HEK293 (cell line): ENCODE results near the gene C22orf39.

Experiments
- ZBTB7A ChIP-seq: fragments of 450-650 bp; formaldehyde crosslinking; IDR thresholded peaks from 2 replicates; pipeline ENCODE4 v1.5.1; 2016; ENCODE audit warnings: low read depth, missing biosample characterization, missing genetic modification characterization
- ZNF302 ChIP-seq: fragments of 450-650 bp; formaldehyde crosslinking; IDR thresholded peaks from 2 replicates; pipeline ENCODE4 v1.5.1; 2016; ENCODE audit warnings: missing biosample characterization, missing genetic modification characterization, low read depth
- TF ChIP-seq, protein P1 (sequence below): fragments of 450-650 bp; formaldehyde crosslinking; IDR thresholded peaks from 2 replicates; pipeline ENCODE4 v1.5.1; 2016; ENCODE audit warnings: missing biosample characterization, missing genetic modification characterization
- TF ChIP-seq, protein P2 (sequence below): fragments of 450-650 bp; formaldehyde crosslinking; IDR thresholded peaks from 2 replicates; pipeline ENCODE4 v1.5.1; 2016; ENCODE audit warnings: missing biosample characterization, missing genetic modification characterization

DNA sequence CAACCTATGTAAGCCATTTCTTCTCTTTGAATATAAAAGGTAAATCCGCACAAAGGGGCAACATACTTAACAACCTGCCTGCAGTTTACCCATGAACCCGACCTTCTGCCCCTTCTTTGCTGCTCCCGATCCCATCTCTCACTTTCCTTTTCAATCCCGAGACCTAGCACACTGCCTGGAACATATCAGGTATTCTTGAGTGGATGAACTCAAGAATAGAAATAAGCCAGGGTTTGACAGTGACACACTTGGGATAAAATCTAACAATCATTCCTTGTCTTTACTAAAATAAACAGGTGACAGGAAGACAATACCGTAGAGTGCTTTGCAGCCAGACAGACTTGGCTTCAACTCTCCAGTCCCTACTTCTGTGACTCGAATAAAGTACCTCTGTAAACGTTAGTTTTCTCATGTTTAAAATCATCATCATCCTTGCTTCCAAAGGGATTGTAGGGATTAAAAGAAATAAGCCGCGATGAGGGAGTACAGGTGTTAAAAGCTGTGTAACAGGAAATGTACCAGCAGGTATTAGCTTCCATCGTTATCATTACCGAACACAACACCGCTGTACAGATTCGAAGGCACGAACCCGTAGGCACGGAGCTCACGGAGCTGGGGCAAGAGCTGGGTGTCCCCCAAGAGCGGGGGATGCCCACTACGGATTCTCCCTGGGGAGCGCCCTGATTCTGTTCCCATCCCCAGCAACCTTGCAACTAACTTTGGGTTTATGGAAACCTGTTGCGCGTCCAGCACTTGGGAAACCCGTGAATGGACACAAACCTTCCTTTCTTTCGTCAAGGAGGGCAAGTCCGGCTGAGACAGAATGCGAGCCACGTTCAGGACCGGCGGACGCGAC, 30.8 kb upstream of the C22orf39 start:
- TF ChIP-seq, protein P1, sequence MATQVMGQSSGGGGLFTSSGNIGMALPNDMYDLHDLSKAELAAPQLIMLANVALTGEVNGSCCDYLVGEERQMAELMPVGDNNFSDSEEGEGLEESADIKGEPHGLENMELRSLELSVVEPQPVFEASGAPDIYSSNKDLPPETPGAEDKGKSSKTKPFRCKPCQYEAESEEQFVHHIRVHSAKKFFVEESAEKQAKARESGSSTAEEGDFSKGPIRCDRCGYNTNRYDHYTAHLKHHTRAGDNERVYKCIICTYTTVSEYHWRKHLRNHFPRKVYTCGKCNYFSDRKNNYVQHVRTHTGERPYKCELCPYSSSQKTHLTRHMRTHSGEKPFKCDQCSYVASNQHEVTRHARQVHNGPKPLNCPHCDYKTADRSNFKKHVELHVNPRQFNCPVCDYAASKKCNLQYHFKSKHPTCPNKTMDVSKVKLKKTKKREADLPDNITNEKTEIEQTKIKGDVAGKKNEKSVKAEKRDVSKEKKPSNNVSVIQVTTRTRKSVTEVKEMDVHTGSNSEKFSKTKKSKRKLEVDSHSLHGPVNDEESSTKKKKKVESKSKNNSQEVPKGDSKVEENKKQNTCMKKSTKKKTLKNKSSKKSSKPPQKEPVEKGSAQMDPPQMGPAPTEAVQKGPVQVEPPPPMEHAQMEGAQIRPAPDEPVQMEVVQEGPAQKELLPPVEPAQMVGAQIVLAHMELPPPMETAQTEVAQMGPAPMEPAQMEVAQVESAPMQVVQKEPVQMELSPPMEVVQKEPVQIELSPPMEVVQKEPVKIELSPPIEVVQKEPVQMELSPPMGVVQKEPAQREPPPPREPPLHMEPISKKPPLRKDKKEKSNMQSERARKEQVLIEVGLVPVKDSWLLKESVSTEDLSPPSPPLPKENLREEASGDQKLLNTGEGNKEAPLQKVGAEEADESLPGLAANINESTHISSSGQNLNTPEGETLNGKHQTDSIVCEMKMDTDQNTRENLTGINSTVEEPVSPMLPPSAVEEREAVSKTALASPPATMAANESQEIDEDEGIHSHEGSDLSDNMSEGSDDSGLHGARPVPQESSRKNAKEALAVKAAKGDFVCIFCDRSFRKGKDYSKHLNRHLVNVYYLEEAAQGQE (tag by site-specific recombination): no peak
- TF ChIP-seq ZNF302 (tag by site-specific recombination) (no peak), ZBTB7A (no peak)
- TF ChIP-seq, protein P2, sequence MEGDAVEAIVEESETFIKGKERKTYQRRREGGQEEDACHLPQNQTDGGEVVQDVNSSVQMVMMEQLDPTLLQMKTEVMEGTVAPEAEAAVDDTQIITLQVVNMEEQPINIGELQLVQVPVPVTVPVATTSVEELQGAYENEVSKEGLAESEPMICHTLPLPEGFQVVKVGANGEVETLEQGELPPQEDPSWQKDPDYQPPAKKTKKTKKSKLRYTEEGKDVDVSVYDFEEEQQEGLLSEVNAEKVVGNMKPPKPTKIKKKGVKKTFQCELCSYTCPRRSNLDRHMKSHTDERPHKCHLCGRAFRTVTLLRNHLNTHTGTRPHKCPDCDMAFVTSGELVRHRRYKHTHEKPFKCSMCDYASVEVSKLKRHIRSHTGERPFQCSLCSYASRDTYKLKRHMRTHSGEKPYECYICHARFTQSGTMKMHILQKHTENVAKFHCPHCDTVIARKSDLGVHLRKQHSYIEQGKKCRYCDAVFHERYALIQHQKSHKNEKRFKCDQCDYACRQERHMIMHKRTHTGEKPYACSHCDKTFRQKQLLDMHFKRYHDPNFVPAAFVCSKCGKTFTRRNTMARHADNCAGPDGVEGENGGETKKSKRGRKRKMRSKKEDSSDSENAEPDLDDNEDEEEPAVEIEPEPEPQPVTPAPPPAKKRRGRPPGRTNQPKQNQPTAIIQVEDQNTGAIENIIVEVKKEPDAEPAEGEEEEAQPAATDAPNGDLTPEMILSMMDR: no peak
